ENCODE results near the gene SSBP3.

SSBP3 gene

GRCh38 chr1:54240741-54241335, 165.4 kb downstream of the SSBP3 start:
- no peak for TF ChIP-seq ZNF8 (CRISPR knock-in tag; IDR thresholded peaks at IDR 0.05)
- no peak for TF ChIP-seq CSRNP3 (CRISPR knock-in tag; IDR thresholded peaks at IDR 0.05)
- TF ChIP-seq PPARA (CRISPR knock-in tag; IDR thresholded peaks at IDR 0.05; ENCODE audit: borderline replicate concordance), result no peak
- no peak for TF ChIP-seq ISL1 (CRISPR knock-in tag; IDR thresholded peaks at IDR 0.05)
- TF ChIP-seq ZNF70 (CRISPR knock-in tag; IDR thresholded peaks at IDR 0.05), result no peak
- no peak for TF ChIP-seq OSR1 (CRISPR knock-in tag; IDR thresholded peaks at IDR 0.05)
- TF ChIP-seq TOX (CRISPR knock-in tag; IDR thresholded peaks at IDR 0.05; ENCODE audit: borderline replicate concordance), result no peak
- TF ChIP-seq ZC3H10 (CRISPR knock-in tag; IDR thresholded peaks at IDR 0.05), result no peak
- TF ChIP-seq, protein P1, sequence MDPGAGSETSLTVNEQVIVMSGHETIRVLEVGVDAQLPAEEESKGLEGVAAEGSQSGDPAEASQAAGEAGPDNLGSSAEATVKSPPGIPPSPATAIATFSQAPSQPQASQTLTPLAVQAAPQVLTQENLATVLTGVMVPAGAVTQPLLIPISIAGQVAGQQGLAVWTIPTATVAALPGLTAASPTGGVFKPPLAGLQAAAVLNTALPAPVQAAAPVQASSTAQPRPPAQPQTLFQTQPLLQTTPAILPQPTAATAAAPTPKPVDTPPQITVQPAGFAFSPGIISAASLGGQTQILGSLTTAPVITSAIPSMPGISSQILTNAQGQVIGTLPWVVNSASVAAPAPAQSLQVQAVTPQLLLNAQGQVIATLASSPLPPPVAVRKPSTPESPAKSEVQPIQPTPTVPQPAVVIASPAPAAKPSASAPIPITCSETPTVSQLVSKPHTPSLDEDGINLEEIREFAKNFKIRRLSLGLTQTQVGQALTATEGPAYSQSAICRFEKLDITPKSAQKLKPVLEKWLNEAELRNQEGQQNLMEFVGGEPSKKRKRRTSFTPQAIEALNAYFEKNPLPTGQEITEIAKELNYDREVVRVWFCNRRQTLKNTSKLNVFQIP (CRISPR knock-in tag; IDR thresholded peaks at IDR 0.05; ENCODE audit: borderline replicate concordance, low read depth), result no peak
- TF ChIP-seq BACH2 (CRISPR knock-in tag; IDR thresholded peaks at IDR 0.05; ENCODE audit: borderline replicate concordance), result no peak
- no peak for TF ChIP-seq RARB (CRISPR knock-in tag; IDR thresholded peaks at IDR 0.05)
- TF ChIP-seq ZFP3 (CRISPR knock-in tag; IDR thresholded peaks at IDR 0.05), result no peak
- TF ChIP-seq ZNF565 (CRISPR knock-in tag; conservative IDR thresholded peaks at IDR 0.05; ENCODE audit: low read depth), result no peak
- TF ChIP-seq, protein P2, sequence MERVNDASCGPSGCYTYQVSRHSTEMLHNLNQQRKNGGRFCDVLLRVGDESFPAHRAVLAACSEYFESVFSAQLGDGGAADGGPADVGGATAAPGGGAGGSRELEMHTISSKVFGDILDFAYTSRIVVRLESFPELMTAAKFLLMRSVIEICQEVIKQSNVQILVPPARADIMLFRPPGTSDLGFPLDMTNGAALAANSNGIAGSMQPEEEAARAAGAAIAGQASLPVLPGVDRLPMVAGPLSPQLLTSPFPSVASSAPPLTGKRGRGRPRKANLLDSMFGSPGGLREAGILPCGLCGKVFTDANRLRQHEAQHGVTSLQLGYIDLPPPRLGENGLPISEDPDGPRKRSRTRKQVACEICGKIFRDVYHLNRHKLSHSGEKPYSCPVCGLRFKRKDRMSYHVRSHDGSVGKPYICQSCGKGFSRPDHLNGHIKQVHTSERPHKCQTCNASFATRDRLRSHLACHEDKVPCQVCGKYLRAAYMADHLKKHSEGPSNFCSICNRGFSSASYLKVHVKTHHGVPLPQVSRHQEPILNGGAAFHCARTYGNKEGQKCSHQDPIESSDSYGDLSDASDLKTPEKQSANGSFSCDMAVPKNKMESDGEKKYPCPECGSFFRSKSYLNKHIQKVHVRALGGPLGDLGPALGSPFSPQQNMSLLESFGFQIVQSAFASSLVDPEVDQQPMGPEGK (CRISPR knock-in tag; IDR thresholded peaks at IDR 0.05; ENCODE audit: borderline replicate concordance), result no peak
- TF ChIP-seq, protein P3, sequence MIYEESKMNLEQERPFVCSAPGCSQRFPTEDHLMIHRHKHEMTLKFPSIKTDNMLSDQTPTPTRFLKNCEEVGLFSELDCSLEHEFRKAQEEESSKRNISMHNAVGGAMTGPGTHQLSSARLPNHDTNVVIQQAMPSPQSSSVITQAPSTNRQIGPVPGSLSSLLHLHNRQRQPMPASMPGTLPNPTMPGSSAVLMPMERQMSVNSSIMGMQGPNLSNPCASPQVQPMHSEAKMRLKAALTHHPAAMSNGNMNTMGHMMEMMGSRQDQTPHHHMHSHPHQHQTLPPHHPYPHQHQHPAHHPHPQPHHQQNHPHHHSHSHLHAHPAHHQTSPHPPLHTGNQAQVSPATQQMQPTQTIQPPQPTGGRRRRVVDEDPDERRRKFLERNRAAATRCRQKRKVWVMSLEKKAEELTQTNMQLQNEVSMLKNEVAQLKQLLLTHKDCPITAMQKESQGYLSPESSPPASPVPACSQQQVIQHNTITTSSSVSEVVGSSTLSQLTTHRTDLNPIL (CRISPR knock-in tag; IDR thresholded peaks at IDR 0.05; ENCODE audit: low read depth), result no peak
- no peak for TF ChIP-seq GLIS3 (CRISPR knock-in tag; IDR thresholded peaks at IDR 0.05)
- no peak for ATAC-seq

GRCh38 chr1:54239631-54240031, 166.6 kb downstream of the SSBP3 start:
- no peak for TF ChIP-seq TCF4 (CRISPR knock-in tag; IDR thresholded peaks at IDR 0.05; ENCODE audit: borderline replicate concordance)
- no peak for TF ChIP-seq ZNF70 (CRISPR knock-in tag; IDR thresholded peaks at IDR 0.05)
- TF ChIP-seq, protein P4, sequence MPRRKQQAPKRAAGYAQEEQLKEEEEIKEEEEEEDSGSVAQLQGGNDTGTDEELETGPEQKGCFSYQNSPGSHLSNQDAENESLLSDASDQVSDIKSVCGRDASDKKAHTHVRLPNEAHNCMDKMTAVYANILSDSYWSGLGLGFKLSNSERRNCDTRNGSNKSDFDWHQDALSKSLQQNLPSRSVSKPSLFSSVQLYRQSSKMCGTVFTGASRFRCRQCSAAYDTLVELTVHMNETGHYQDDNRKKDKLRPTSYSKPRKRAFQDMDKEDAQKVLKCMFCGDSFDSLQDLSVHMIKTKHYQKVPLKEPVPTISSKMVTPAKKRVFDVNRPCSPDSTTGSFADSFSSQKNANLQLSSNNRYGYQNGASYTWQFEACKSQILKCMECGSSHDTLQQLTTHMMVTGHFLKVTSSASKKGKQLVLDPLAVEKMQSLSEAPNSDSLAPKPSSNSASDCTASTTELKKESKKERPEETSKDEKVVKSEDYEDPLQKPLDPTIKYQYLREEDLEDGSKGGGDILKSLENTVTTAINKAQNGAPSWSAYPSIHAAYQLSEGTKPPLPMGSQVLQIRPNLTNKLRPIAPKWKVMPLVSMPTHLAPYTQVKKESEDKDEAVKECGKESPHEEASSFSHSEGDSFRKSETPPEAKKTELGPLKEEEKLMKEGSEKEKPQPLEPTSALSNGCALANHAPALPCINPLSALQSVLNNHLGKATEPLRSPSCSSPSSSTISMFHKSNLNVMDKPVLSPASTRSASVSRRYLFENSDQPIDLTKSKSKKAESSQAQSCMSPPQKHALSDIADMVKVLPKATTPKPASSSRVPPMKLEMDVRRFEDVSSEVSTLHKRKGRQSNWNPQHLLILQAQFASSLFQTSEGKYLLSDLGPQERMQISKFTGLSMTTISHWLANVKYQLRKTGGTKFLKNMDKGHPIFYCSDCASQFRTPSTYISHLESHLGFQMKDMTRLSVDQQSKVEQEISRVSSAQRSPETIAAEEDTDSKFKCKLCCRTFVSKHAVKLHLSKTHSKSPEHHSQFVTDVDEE (CRISPR knock-in tag; IDR thresholded peaks at IDR 0.05), result no peak
- TF ChIP-seq ESRRG (CRISPR knock-in tag; IDR thresholded peaks at IDR 0.05), result no peak
- no peak for TF ChIP-seq PPARA (CRISPR knock-in tag; IDR thresholded peaks at IDR 0.05; ENCODE audit: borderline replicate concordance)
- no peak for TF ChIP-seq TOX (CRISPR knock-in tag; IDR thresholded peaks at IDR 0.05; ENCODE audit: borderline replicate concordance)
- TF ChIP-seq BACH2 (CRISPR knock-in tag; IDR thresholded peaks at IDR 0.05; ENCODE audit: borderline replicate concordance), result no peak
- TF ChIP-seq, protein P3 (CRISPR knock-in tag; IDR thresholded peaks at IDR 0.05; ENCODE audit: low read depth), result no peak
- no peak for TF ChIP-seq ZNF565 (CRISPR knock-in tag; conservative IDR thresholded peaks at IDR 0.05; ENCODE audit: low read depth)
- no peak for TF ChIP-seq CSDC2 (CRISPR knock-in tag; IDR thresholded peaks at IDR 0.05)
- TF ChIP-seq ZNF8 (CRISPR knock-in tag; IDR thresholded peaks at IDR 0.05), result no peak
- no peak for TF ChIP-seq OSR1 (CRISPR knock-in tag; IDR thresholded peaks at IDR 0.05)
- no peak for TF ChIP-seq ISL1 (CRISPR knock-in tag; IDR thresholded peaks at IDR 0.05)
- TF ChIP-seq ZFP3 (CRISPR knock-in tag; IDR thresholded peaks at IDR 0.05), result no peak
- no peak for ATAC-seq

Data from SK-N-SH treated with all-trans-retinoic acid at 6 μM for 48 hours (cell line).